Activated CD4-positive, alpha-beta T cell treated with anti-CD3 and anti-CD28 coated beads, Interleukin-2, amount 50 U/mL, for 16 hours (primary cell): ENCODE data around the gene SLC22A23.

ENCODE experiments used
- DNase-seq: peaks from one replicate; pipeline ENCODE4 v3.0.0-alpha.2; 2020

SLC22A23 gene

GRCh38 chr6:3351105-3351676 is 105.7 kb downstream of the SLC22A23 start:
- no peak for DNase-seq

GRCh38 chr6:3350252-3350796 is 106.5 kb downstream of the SLC22A23 start:
- no peak for DNase-seq

- DNase-seq: no peak
These were observed 107.2 kb downstream of the SLC22A23 start for GRCh38 chr6:3349388-3350251.

GRCh38 chr6:3348821-3349220 is 108.0 kb downstream of the SLC22A23 start:
- no peak for DNase-seq

- no peak for DNase-seq
These were observed 109.0 kb downstream of the SLC22A23 start for GRCh38 chr6:3347826-3348225.

GRCh38 chr6:3347247-3347646 is 109.6 kb downstream of the SLC22A23 start:
- DNase-seq: no peak

- no peak for DNase-seq
These were observed 110.4 kb downstream of the SLC22A23 start for GRCh38 chr6:3346476-3346875.

GRCh38 chr6:3345836-3346235 is 111.0 kb downstream of the SLC22A23 start:
- DNase-seq: no peak

- DNase-seq: no peak
These were observed 113.6 kb downstream of the SLC22A23 start for GRCh38 chr6:3343089-3343883.

- DNase-seq: no peak
These were observed 115.4 kb downstream of the SLC22A23 start for GRCh38 chr6:3341467-3341866.

- DNase-seq: no peak
These were observed 116.0 kb downstream of the SLC22A23 start for GRCh38 chr6:3340894-3341293.

GRCh38 chr6:3340358-3340802 is 116.5 kb downstream of the SLC22A23 start:
- no peak for DNase-seq

GRCh38 chr6:3339811-3340210 is 117.0 kb downstream of the SLC22A23 start:
- DNase-seq: no peak

- DNase-seq: no peak
These were observed 119.1 kb downstream of the SLC22A23 start for GRCh38 chr6:3337521-3338350.

- no peak for DNase-seq
These were observed 119.9 kb downstream of the SLC22A23 start for GRCh38 chr6:3336859-3337515.

- no peak for DNase-seq
These were observed 120.6 kb downstream of the SLC22A23 start for GRCh38 chr6:3336066-3336786.

GRCh38 chr6:3335169-3335568 is 121.7 kb downstream of the SLC22A23 start:
- no peak for DNase-seq

GRCh38 chr6:3334555-3334954 is 122.3 kb downstream of the SLC22A23 start:
- no peak for DNase-seq

GRCh38 chr6:3333263-3333662 is 123.6 kb downstream of the SLC22A23 start:
- DNase-seq: no peak

GRCh38 chr6:3331971-3332370 is 124.9 kb downstream of the SLC22A23 start:
- no peak for DNase-seq

GRCh38 chr6:3331494-3331893 is 125.4 kb downstream of the SLC22A23 start:
- DNase-seq: no peak
